Measurements from ENCODE around the gene CD48.
"Not testable (repeated sequence)": the region's sequence is repeated elsewhere in the genome, so short reads cannot be mapped to it uniquely, and the experiment has no call there.

The CD48 gene

GRCh38 chr1:160717306-160717705 is 5.7 kb upstream of the CD48 start:
- no peaks in the 10 kb centered on the region for H3K27me3 ChIP-seq (ENCODE audit: low read length)
- no peak overlapping the region for H3K4me2 ChIP-seq (ENCODE audit: low read depth, low read length, poor library complexity, severe bottlenecking)
- no peak overlapping the region for H2AFZ ChIP-seq (ENCODE audit: low read depth, low read length, severe bottlenecking)

GRCh38 chr1:160716013-160716412 is 4.4 kb upstream of the CD48 start:
- no peak overlapping the region for H3K27ac ChIP-seq (ENCODE audit: low read depth, low read length)
- peaks cover 7% of the 10 kb centered on the region for H3K79me2 ChIP-seq (ENCODE audit: insufficient read depth, low read length)
- H3K9me3 ChIP-seq (ENCODE audit: insufficient read depth, low read length) = no peaks in the 10 kb centered on the region
- H4K20me1 ChIP-seq (ENCODE audit: low read depth, low read length) = no peaks in the 10 kb centered on the region
- no peaks in the 10 kb centered on the region for H3K27me3 ChIP-seq (ENCODE audit: low read length)
- no peaks in the 10 kb centered on the region for H3K9me2 ChIP-seq (replicated peaks; ENCODE audit: insufficient read depth, low read length)
- H3K4me3 ChIP-seq (ENCODE audit: insufficient read depth, low read length, poor library complexity, severe bottlenecking) = no peak overlapping the region
- H3F3A ChIP-seq (ENCODE audit: insufficient read depth) = peaks cover 26% of the 10 kb centered on the region
- H3K4me2 ChIP-seq (ENCODE audit: low read depth, low read length, poor library complexity, severe bottlenecking) = no peak overlapping the region
- TF ChIP-seq CTCF (IDR thresholded peaks at IDR 0.05; ENCODE audit: insufficient read depth, low read length, poor library complexity, severe bottlenecking) = no peak
- TF ChIP-seq EZH2phosphoT487 (conservative IDR thresholded peaks at IDR 0.05; ENCODE audit: low read length) = no peak
- no peak overlapping the region for H3K9ac ChIP-seq (ENCODE audit: low read length)
- no peaks in the 10 kb centered on the region for H3K36me3 ChIP-seq (ENCODE audit: low read length)
- H2AFZ ChIP-seq (ENCODE audit: low read depth, low read length, severe bottlenecking) = no peak overlapping the region

More at GRCh38 chr1:160717306-160717705, 5.7 kb upstream of the CD48 start:
- H3K4me3 ChIP-seq (ENCODE audit: insufficient read depth, low read length, poor library complexity, severe bottlenecking) = no peak overlapping the region
- peaks cover 20% of the 10 kb centered on the region for H3F3A ChIP-seq (ENCODE audit: insufficient read depth)
- H3K9me3 ChIP-seq (ENCODE audit: insufficient read depth, low read length) = no peaks in the 10 kb centered on the region
- H3K79me2 ChIP-seq (ENCODE audit: insufficient read depth, low read length) = no peaks in the 10 kb centered on the region; the same call in 1 of the 2 replicates
- no peaks in the 10 kb centered on the region for H3K9me2 ChIP-seq (replicated peaks; ENCODE audit: insufficient read depth, low read length)
- H3K9ac ChIP-seq (ENCODE audit: low read length) = no peak overlapping the region
- no peak overlapping the region for H3K27ac ChIP-seq (ENCODE audit: low read depth, low read length)
- no peaks in the 10 kb centered on the region for H4K20me1 ChIP-seq (ENCODE audit: low read depth, low read length)
- TF ChIP-seq CTCF (IDR thresholded peaks at IDR 0.05; ENCODE audit: insufficient read depth, low read length, poor library complexity, severe bottlenecking) = no peak
- TF ChIP-seq EZH2phosphoT487 (conservative IDR thresholded peaks at IDR 0.05; ENCODE audit: low read length) = no peak
- no peaks in the 10 kb centered on the region for H3K36me3 ChIP-seq (ENCODE audit: low read length)

GRCh38 chr1:160714034-160714648 is 2.5 kb upstream of the CD48 start:
- not testable (repeated sequence) for H4K20me1 ChIP-seq (ENCODE audit: low read depth, low read length); H3K9me3 ChIP-seq (ENCODE audit: insufficient read depth, low read length); H2AFZ ChIP-seq (ENCODE audit: low read depth, low read length, severe bottlenecking); H3K27me3 ChIP-seq (ENCODE audit: low read length); H3K9me2 ChIP-seq (replicated peaks; ENCODE audit: insufficient read depth, low read length)
- peak overlapping the region; percentile 84 for H3K9ac ChIP-seq (ENCODE audit: low read length)
- peak overlapping the region; percentile 84 for H3K4me2 ChIP-seq (ENCODE audit: low read depth, low read length, poor library complexity, severe bottlenecking)
- peaks cover 26% of the 10 kb centered on the region for H3K79me2 ChIP-seq (ENCODE audit: insufficient read depth, low read length)
- peak overlapping the region; percentile 15 for H3K4me3 ChIP-seq (ENCODE audit: insufficient read depth, low read length, poor library complexity, severe bottlenecking)
- H3F3A ChIP-seq (ENCODE audit: insufficient read depth) = peaks cover 36% of the 10 kb centered on the region
- peak overlapping the region; percentile 99 for H3K27ac ChIP-seq (ENCODE audit: low read depth, low read length)
- peaks cover 14% of the 10 kb centered on the region for H3K36me3 ChIP-seq (ENCODE audit: low read length)

GRCh38 chr1:160713161-160713560 is 1.5 kb upstream of the CD48 start:
- peak overlapping the region; percentile 99 for H3K27ac ChIP-seq (ENCODE audit: low read depth, low read length)
- H3K4me3 ChIP-seq (ENCODE audit: insufficient read depth, low read length, poor library complexity, severe bottlenecking) = peak overlapping the region; percentile 40

GRCh38 chr1:160712525-160713080 is 981 bp upstream of the CD48 start:
- Histone ChIP-seq H3K9ac (ENCODE audit: low read length) (peak overlapping the region; percentile 84), H3K4me3 (ENCODE audit: insufficient read depth, low read length, poor library complexity, severe bottlenecking) (peak overlapping the region; percentile 77), H3K4me2 (ENCODE audit: low read depth, low read length, poor library complexity, severe bottlenecking) (peak overlapping the region; percentile 84), H3K79me2 (ENCODE audit: insufficient read depth, low read length) (peaks cover 41% of the 10 kb centered on the region), H3F3A (ENCODE audit: insufficient read depth) (peaks cover 50% of the 10 kb centered on the region), H3K36me3 (ENCODE audit: low read length) (peaks cover 15% of the 10 kb centered on the region), H3K27ac (ENCODE audit: low read depth, low read length) (peak overlapping the region; percentile 99)
- H2AFZ ChIP-seq (ENCODE audit: low read depth, low read length, severe bottlenecking); H3K9me2 ChIP-seq (replicated peaks; ENCODE audit: insufficient read depth, low read length); H3K9me3 ChIP-seq (ENCODE audit: insufficient read depth, low read length); H3K27me3 ChIP-seq (ENCODE audit: low read length); H4K20me1 ChIP-seq (ENCODE audit: low read depth, low read length): not testable (repeated sequence)

More at GRCh38 chr1:160713161-160713560, 1.5 kb upstream of the CD48 start:
- no peaks in the 10 kb centered on the region for H4K20me1 ChIP-seq (ENCODE audit: low read depth, low read length)
- H3K79me2 ChIP-seq (ENCODE audit: insufficient read depth, low read length) = peaks cover 36% of the 10 kb centered on the region
- H3K9ac ChIP-seq (ENCODE audit: low read length) = peak overlapping the region; percentile 84
- H2AFZ ChIP-seq (ENCODE audit: low read depth, low read length, severe bottlenecking) = no peak overlapping the region
- H3K27me3 ChIP-seq (ENCODE audit: low read length) = no peaks in the 10 kb centered on the region
- H3F3A ChIP-seq (ENCODE audit: insufficient read depth) = peaks cover 45% of the 10 kb centered on the region
- peak overlapping the region; percentile 84 for H3K4me2 ChIP-seq (ENCODE audit: low read depth, low read length, poor library complexity, severe bottlenecking)
- no peaks in the 10 kb centered on the region for H3K9me2 ChIP-seq (replicated peaks; ENCODE audit: insufficient read depth, low read length)
- no peaks in the 10 kb centered on the region for H3K9me3 ChIP-seq (ENCODE audit: insufficient read depth, low read length)
- peaks cover 15% of the 10 kb centered on the region for H3K36me3 ChIP-seq (ENCODE audit: low read length)
- TF ChIP-seq CTCF (IDR thresholded peaks at IDR 0.05; ENCODE audit: insufficient read depth, low read length, poor library complexity, severe bottlenecking) (no peak), EZH2phosphoT487 (conservative IDR thresholded peaks at IDR 0.05; ENCODE audit: low read length) (no peak)
